DOHH2 (cell line): ENCODE results near the gene TDRD15.

Experiments used
- EZH2phosphoT487 ChIP-seq: fragments of 200-600 bp; sonication (generic); IDR thresholded peaks from 2 replicates; pipeline ENCODE4 v1.6.1; 2017; ENCODE audit warnings: borderline replicate concordance, mild to moderate bottlenecking, antibody characterized with exemption, low read length, moderate library complexity, mixed read lengths
- TF ChIP-seq, protein P1 (sequence below): fragments of 200-600 bp; sonication (generic); IDR thresholded peaks from one replicate; pipeline ENCODE4 v1.5.1; 2014; ENCODE audit warnings: antibody characterized with exemption, mild to moderate bottlenecking, low read depth, low read length; ENCODE audit not compliant: poor library complexity, severe bottlenecking

GRCh38 chr2:21097331-21097730 lies 26.4 kb upstream of the TDRD15 start:
- TF ChIP-seq, protein P1, sequence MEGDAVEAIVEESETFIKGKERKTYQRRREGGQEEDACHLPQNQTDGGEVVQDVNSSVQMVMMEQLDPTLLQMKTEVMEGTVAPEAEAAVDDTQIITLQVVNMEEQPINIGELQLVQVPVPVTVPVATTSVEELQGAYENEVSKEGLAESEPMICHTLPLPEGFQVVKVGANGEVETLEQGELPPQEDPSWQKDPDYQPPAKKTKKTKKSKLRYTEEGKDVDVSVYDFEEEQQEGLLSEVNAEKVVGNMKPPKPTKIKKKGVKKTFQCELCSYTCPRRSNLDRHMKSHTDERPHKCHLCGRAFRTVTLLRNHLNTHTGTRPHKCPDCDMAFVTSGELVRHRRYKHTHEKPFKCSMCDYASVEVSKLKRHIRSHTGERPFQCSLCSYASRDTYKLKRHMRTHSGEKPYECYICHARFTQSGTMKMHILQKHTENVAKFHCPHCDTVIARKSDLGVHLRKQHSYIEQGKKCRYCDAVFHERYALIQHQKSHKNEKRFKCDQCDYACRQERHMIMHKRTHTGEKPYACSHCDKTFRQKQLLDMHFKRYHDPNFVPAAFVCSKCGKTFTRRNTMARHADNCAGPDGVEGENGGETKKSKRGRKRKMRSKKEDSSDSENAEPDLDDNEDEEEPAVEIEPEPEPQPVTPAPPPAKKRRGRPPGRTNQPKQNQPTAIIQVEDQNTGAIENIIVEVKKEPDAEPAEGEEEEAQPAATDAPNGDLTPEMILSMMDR: no peak
- no peak for TF ChIP-seq EZH2phosphoT487
